Right ventricle myocardium superior (tissue), 1 donor: ENCODE data around the gene SMIM35. TPM values are rescaled to one million over a fixed set of nuclear protein-coding genes. Genes with fewer than 3 reads are reported as not detected.

Source experiments
- ATAC-seq: fragments of 200-7000 bp; cut with Tn5 transposase; one replicate; pipeline ENCODE4 v1.9.1; 2020; ENCODE audit warnings: mild to moderate bottlenecking; ENCODE audit not compliant: poor library complexity
- DNase-seq: peaks from one replicate; pipeline ENCODE4 v3.0.0-alpha.2; 2020
- intact Hi-C: fragments of 100-400 bp; cut with DNase I; formaldehyde crosslinking; loops from one replicate; pipeline ENCODE4 v1.11.2; 2022
- total RNA-seq: library from RNA; stranded (reverse); fragmentation: NEBNext Ultra II Directional; extraction: Animal tissue kit (Norgen Biotek cat#: 25700); gene quantifications from one replicate; pipeline ENCODE4 v1.2.1, GENCODE V29; 2021
- donor health status: DM: no; HTN: yes; CAD: no; lungs with severe emphysema.

Gene SMIM35
- total RNA-seq, 1 donor from 2014 or later, result not detected

- ATAC-seq (no peak), DNase-seq (no peak)
- intact Hi-C loops, result loop anchor here (5.0 to 10.0 kb wide), 2 partner anchors 103 to 206 kb away; no protein-coding TSS in a partner anchor
Observed at GRCh38 chr11:118050208-118050891, 36.4 kb downstream of the SMIM35 start.

- intact Hi-C loops, result loop anchor here (5.0 to 10.0 kb wide), 2 partner anchors 102 to 205 kb away; no protein-coding TSS in a partner anchor
- ATAC-seq (no peak), DNase-seq (no peak)
Observed at GRCh38 chr11:118049771-118050170, 37.0 kb downstream of the SMIM35 start.

- intact Hi-C loops, result no loop called here
- DNase-seq (no peak), ATAC-seq (no peak)
Observed at GRCh38 chr11:118048472-118049370, 38.0 kb downstream of the SMIM35 start.

GRCh38 chr11:118047749-118048148, 39.0 kb downstream of the SMIM35 start:
- ATAC-seq (no peak), DNase-seq (no peak)
- intact Hi-C loops, result no loop called here

GRCh38 chr11:118046964-118047700, 39.6 kb downstream of the SMIM35 start:
- intact Hi-C loops, result no loop called here
- ATAC-seq, result no peak
- DNase-seq, result no peak

- intact Hi-C loops, result no loop called here
- no peak for DNase-seq
- no peak for ATAC-seq
Observed at GRCh38 chr11:118046051-118046963, 40.5 kb downstream of the SMIM35 start.

- no peak for DNase-seq
- intact Hi-C loops, result no loop called here
- ATAC-seq, result no peak
Observed at GRCh38 chr11:118045191-118045590, 41.6 kb downstream of the SMIM35 start.

- intact Hi-C loops, result no loop called here
- DNase-seq (no peak), ATAC-seq (no peak)
Observed at GRCh38 chr11:118042796-118043195, 44.0 kb downstream of the SMIM35 start.

GRCh38 chr11:118042141-118042540, 44.6 kb downstream of the SMIM35 start:
- intact Hi-C loops, result no loop called here
- ATAC-seq (no peak), DNase-seq (no peak)

- ATAC-seq (no peak), DNase-seq (no peak)
- intact Hi-C loops, result no loop called here
Observed at GRCh38 chr11:118033443-118033842, 53.3 kb downstream of the SMIM35 start.

GRCh38 chr11:118028626-118029025, 58.1 kb downstream of the SMIM35 start:
- intact Hi-C loops, result no loop called here

GRCh38 chr11:118027694-118028093, 59.1 kb downstream of the SMIM35 start:
- ATAC-seq, result no peak
- intact Hi-C loops, result no loop called here

More at GRCh38 chr11:118028626-118029025, 58.1 kb downstream of the SMIM35 start:
- DNase-seq (no peak), ATAC-seq (no peak)

GRCh38 chr11:118021146-118021545, 65.6 kb downstream of the SMIM35 start:
- ATAC-seq, result no peak
- intact Hi-C loops, result no loop called here
- DNase-seq, result no peak

More at GRCh38 chr11:118027694-118028093, 59.1 kb downstream of the SMIM35 start:
- no peak for DNase-seq

GRCh38 chr11:118018401-118018800, 68.4 kb downstream of the SMIM35 start:
- DNase-seq, result no peak
- intact Hi-C loops, result no loop called here
- ATAC-seq, result no peak

- DNase-seq (no peak), ATAC-seq (no peak)
- intact Hi-C loops, result no loop called here
Observed at GRCh38 chr11:118017631-118018315, 69.0 kb downstream of the SMIM35 start.

GRCh38 chr11:118017111-118017510, 69.7 kb downstream of the SMIM35 start:
- ATAC-seq, result no peak
- intact Hi-C loops, result no loop called here

GRCh38 chr11:118016104-118016503, 70.7 kb downstream of the SMIM35 start:
- ATAC-seq (no peak), DNase-seq (no peak)
- intact Hi-C loops, result no loop called here

More at GRCh38 chr11:118017111-118017510, 69.7 kb downstream of the SMIM35 start:
- DNase-seq, result no peak
